ENCODE data around the gene APOE. TPM values are rescaled to one million over a fixed set of nuclear protein-coding genes. Genes with fewer than 3 reads are reported as not detected.

APOE gene
- total RNA-seq, 1 donor from 2014 or later, result 68.9 TPM

DNA sequence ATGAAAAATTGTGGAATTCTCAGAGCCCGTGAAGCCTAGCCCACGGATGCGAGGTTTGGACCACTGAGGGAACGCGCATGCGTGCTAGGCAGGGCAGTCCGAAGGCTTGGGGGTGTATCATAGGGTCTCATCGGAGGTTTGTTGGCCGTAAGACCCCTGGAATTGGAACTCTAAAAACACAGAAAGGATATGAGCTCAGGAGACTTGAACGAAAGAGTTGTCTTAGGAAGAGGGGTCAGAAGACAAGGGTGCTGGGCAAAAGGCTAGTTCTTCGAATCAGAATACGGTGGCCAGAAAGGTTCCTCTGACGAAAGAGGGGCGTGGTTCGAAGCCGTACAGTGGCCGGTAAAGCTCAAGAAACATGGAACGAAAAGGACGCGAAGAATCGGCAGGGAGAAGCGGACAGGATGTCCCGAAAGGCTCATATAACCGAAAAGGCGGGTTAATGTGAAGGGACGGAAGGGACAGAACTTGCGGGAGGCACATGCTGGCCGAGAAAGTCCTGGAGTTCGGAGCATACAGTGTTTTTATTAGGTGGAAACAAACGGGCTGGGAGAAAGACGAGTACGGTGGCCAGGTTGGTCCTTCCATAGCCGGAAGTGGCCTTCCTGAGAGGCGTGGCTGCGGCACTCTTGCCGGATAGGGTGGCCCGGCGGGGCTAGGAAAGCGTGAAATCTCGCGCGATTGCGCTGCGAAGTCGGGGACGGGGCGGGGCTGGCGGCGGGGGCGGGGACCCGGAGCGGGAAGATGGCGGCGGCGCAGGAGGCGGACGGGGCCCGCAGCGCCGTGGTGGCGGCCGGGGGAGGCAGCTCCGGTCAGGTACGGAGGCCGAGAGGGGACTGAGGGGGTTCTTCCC is 49.3 kb downstream of the APOE start, which contains the start of gene CLPTM1:
CLPTM1 (plus strand) TSS at position 732 of the 856 bp plus-strand sequence; CDS start at position 748, 16 bp downstream.
- peak; percentile 93 for DNase-seq

DNA sequence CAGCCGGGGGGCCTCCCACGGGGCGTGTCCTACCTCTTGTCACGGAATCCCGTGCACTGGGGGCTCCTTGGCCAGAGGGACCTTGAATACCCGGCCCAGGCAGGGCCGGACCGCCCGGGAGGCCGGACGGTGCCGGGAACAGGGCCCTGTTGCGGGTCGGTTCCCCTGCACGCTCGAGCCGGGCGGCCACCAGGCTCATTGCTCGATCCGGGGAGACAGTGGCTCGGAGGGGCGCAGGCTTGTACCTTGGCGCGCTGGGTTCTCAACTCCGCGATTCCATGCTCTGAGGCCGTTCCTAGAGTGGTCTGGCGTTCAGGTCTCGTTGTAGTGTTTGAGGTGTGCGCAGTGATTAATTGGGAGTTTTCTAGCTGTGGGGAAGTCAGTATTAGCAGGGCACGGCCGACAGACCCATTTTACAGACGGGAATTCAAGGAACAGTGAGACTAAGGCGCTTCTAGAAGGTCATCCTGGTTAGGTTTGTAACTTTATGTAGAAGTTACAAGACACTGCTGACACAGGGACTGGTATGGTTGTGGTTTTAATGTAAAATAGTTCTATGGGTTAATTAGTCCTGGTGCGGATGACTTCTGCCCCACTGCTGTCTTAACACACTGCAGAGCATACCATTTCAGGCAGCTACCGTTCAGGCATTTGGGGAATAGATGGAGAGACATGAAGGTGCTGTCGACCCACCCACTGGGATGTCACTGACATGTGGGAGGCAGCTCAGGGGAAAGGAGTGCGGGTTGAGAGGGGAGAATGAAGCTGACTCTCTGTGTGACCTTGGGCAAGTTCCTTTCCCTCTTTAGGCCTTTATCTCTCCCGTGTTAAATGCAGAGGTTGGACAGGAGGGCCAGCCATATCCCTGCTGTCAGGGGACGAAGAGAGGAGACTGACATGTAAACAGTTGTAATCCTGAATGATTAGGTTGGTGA is 50.2 kb downstream of the APOE start:
- no peak for DNase-seq

DNA sequence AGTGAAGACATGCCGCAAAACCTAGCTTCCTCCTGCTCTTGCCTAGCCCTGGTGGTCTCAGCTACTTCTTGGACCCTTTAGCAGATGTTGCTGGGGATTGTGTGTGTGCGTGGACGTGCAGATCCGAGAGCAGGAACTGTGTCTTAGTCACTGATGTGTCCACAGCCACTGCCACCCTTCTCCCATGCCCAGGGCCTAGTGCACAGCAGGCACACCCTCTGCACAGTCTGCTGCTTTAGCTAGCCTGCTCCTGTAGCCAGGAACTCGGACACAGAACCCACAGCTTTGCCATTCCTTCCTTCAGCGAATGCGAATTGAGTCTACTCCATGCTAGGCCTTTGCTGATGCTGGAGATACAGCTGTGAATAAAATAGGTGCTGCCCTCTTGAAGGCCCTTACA is 51.9 kb downstream of the APOE start:
- DNase-seq, result no peak

DNA sequence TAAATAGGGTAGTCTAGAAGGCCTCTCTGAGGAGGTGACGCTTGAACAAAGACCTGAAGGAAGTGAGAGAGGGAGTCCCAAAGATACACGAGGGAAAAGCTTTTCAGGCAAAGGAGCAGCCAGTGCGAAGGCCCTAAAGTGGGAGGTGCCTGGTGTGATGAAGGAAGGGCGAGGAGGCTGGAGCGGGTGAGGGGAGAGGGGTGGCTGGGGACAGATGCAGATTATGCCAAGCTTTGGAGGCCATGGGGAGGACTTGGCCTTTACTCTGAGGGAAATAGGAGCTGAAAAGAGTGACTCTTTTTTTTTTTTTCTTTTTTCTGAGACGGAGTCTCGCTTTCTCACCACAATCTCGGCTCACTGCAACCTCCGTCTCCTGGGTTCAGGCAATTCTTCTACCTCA is 52.5 kb downstream of the APOE start:
- DNase-seq, result no peak

Other genes with a start within 250 kb of the APOE start
- 2.0 TPM for gene CEACAM19, start 234.3 kb upstream of the APOE start, total RNA-seq
- not detected for gene CEACAM16, start 206.6 kb upstream of the APOE start, total RNA-seq
- not detected for gene BCL3, start 157.1 kb upstream of the APOE start, total RNA-seq
- not detected for gene CBLC, start 127.9 kb upstream of the APOE start, total RNA-seq
- gene BCAM, start 96.7 kb upstream of the APOE start, total RNA-seq, result 2.3 TPM
- gene NECTIN2, start 59.5 kb upstream of the APOE start, total RNA-seq, result 29.2 TPM
- gene TOMM40, start 14.5 kb upstream of the APOE start, total RNA-seq, result 23.1 TPM
- gene APOC1, start 8.8 kb downstream of the APOE start, total RNA-seq, result 5.3 TPM
- gene APOC4, start 36.4 kb downstream of the APOE start, total RNA-seq, result not detected
- 1.4 TPM for gene APOC2, start 40.3 kb downstream of the APOE start, total RNA-seq
- gene CLPTM1, start 49.6 kb downstream of the APOE start, total RNA-seq, result 27.5 TPM
- gene RELB, start 95.7 kb downstream of the APOE start, total RNA-seq, result 0.62 TPM
- 3.9 TPM for gene CLASRP, start 133.2 kb downstream of the APOE start, total RNA-seq
- gene ZNF296, start 170.7 kb downstream of the APOE start, total RNA-seq, result not detected
- 13.3 TPM for gene GEMIN7, start 173.5 kb downstream of the APOE start, total RNA-seq
- 20.6 TPM for gene PPP1R37, start 187.4 kb downstream of the APOE start, total RNA-seq